ENCODE measurements around the gene QSOX1. TPM values are rescaled to one million over a fixed set of nuclear protein-coding genes. Genes with fewer than 3 reads are reported as not detected.
A peak's percentile ranks its signal among the peaks of the same experiment; 100 is the strongest.

Gene QSOX1
- total and polyA plus RNA-seq, 2 of the 4 experiments (the other 2 are of a cell fraction) = 102 to 791 TPM

DNA sequence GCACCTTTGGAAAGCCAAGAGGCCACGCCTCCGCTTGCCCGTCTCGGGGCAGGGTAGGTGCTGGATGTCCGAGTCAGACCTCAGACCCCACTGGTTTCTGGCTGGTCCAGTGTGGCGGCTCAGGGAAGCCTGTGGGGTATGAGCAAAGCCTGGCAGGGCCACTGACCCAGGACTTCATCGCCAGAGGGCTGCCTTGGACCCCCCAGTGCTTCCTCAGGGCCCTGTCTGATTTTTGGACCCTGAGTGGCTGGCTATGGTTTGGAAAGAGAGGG, 95.8 kb downstream of the QSOX1 start:
- H2BK15ac ChIP-seq (ENCODE audit: low read depth, low read length) = no peak overlapping the region
- no peak overlapping the region for H2AFZ ChIP-seq (replicated peaks; ENCODE audit: low read length, poor library complexity)
- H3K79me1 ChIP-seq (ENCODE audit: low read depth in 1 of 2, low read length in 2 of 2) = no peaks in the 10 kb centered on the region
- no peak for DNase-seq
- no peak overlapping the region for H3K27ac ChIP-seq (ENCODE audit: insufficient read depth, low read length)
- no peaks in the 10 kb centered on the region for H3K36me3 ChIP-seq (ENCODE audit: control insufficient read depth, insufficient read depth, low read length)
- H4K91ac ChIP-seq (ENCODE audit: insufficient read depth, low read depth, low read length) = no peak overlapping the region
- in situ Hi-C loops (cut with MboI; ENCODE audit: low sequenced_read_pairs) (loop anchor here (5.0 to 25.0 kb wide), 3 partner anchors 167 to 912 kb away; no protein-coding TSS in a partner anchor), intact Hi-C loops (cut with micrococcal nuclease) (no loop called here), dilution Hi-C loops (cut with HindIII; ENCODE audit: low sequenced_read_pairs, unreplicated experiment) (no loop called here)
- ATAC-seq (ENCODE audit: low read depth) = no peak
- ChIA-PET CTCF (no interaction called here), POLR2A (ENCODE audit: unreplicated experiment) (no interaction called here)
- TF ChIP-seq, protein P1, sequence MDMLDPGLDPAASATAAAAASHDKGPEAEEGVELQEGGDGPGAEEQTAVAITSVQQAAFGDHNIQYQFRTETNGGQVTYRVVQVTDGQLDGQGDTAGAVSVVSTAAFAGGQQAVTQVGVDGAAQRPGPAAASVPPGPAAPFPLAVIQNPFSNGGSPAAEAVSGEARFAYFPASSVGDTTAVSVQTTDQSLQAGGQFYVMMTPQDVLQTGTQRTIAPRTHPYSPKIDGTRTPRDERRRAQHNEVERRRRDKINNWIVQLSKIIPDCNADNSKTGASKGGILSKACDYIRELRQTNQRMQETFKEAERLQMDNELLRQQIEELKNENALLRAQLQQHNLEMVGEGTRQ (IDR thresholded peaks at IDR 0.05; ENCODE audit: low read depth, low read length) = no peak
- no peak for TF ChIP-seq RAD21 (IDR thresholded peaks at IDR 0.05; ENCODE audit: low read length)
- no peak for TF ChIP-seq RCOR1 (IDR thresholded peaks at IDR 0.05; ENCODE audit: insufficient replicate concordance, low read length)
- no peak for TF ChIP-seq BHLHE40 (IDR thresholded peaks at IDR 0.05; ENCODE audit: low read depth, low read length)
- TF ChIP-seq POLR2A (IDR thresholded peaks at IDR 0.05; ENCODE audit: low read depth, low read length) = no peak
- no peak for TF ChIP-seq CHD1 (IDR thresholded peaks at IDR 0.05; ENCODE audit: low read depth, low read length)
- H3K4me1 ChIP-seq (ENCODE audit: control insufficient read depth, insufficient read depth, low read length) = peaks cover 4% of the 10 kb centered on the region; the same call in 1 of the 2 replicates
- BruUV-seq (replicated peaks) = no TSS peak
- H3K4me3 ChIP-seq (ENCODE audit: insufficient read depth, low read depth, low read length) = no peak overlapping the region
- H3K27me3 ChIP-seq (ENCODE audit: control insufficient read depth, insufficient read depth, low read length) = peaks cover 7% of the 10 kb centered on the region; the same call in 1 of the 2 replicates
- H3K4ac ChIP-seq (ENCODE audit: low read depth, low read length) = no peak overlapping the region
- H2BK20ac ChIP-seq (ENCODE audit: low read depth, low read length) = no peak overlapping the region
- no peaks in the 10 kb centered on the region for H3K9me3 ChIP-seq (ENCODE audit: control insufficient read depth, insufficient read depth, low read length)
- no peak overlapping the region for H2AK5ac ChIP-seq (ENCODE audit: low read depth, low read length)
- no peak overlapping the region for H3K18ac ChIP-seq (ENCODE audit: low read depth, low read length)
- H3K14ac ChIP-seq (replicated peaks; ENCODE audit: low read depth, low read length) = no peak overlapping the region
- peak overlapping the region; percentile 18 for H2AK9ac ChIP-seq (replicated peaks; ENCODE audit: low read depth, low read length, poor library complexity)
- no peak overlapping the region for H3K56ac ChIP-seq (ENCODE audit: extremely low read depth, insufficient read depth, low read length)
- WGBS, 2 experiments (ENCODE audit: extremely low coverage in 2 of 2, insufficient read length in 1 of 2) = 73% methylated on average over 3 of the region's 7 CpGs; no CpG with 5 or more reads in 1 of the 2 experiments
- H3K4me2 ChIP-seq (ENCODE audit: low read depth, low read length) = no peak overlapping the region
- H2BK5ac ChIP-seq (ENCODE audit: low read depth, low read length, poor library complexity, severe bottlenecking) = no peak overlapping the region
- no peak overlapping the region for H4K5ac ChIP-seq (ENCODE audit: low read depth, low read length)
- H3K9ac ChIP-seq (ENCODE audit: low read depth, low read length) = no peak overlapping the region
- no peak overlapping the region for H2BK120ac ChIP-seq (ENCODE audit: low read depth, low read length)
- no peak overlapping the region for H3K23ac ChIP-seq (ENCODE audit: low read depth, low read length)
- H4K20me1 ChIP-seq (ENCODE audit: insufficient read depth, low read length) = no peaks in the 10 kb centered on the region
- H4K8ac ChIP-seq (ENCODE audit: low read depth in 2 of 2, low read length in 2 of 2) = no peak overlapping the region
- peaks cover 4% of the 10 kb centered on the region; the same call in 1 of the 2 replicates for H3K9me1 ChIP-seq (ENCODE audit: insufficient read depth, low read length)
